Fibroblast of pulmonary artery (primary cell): ENCODE measurements around the gene RSU1.
A peak's percentile ranks its signal among the peaks of the same experiment; 100 is the strongest.
"Not testable (repeated sequence)": the region's sequence is repeated elsewhere in the genome, so short reads cannot be mapped to it uniquely, and the experiment has no call there.

Experiments used
- DNase-seq: peaks from one replicate; pipeline ENCODE4 v3.0.0-alpha.2; 2010; ENCODE audit warnings: low read depth
- H3K4me3 ChIP-seq: replicated peaks from 2 replicates; pipeline ENCODE4 v1.5.1; 2011; ENCODE audit warnings: low read depth, mild to moderate bottlenecking, control low read depth, low read length, moderate library complexity
- CTCF ChIP-seq: IDR thresholded peaks from 2 replicates; pipeline ENCODE4 v1.5.1; 2011; ENCODE audit warnings: mild to moderate bottlenecking, control low read depth, low read length, inconsistent platforms; ENCODE audit errors: missing control alignments

The RSU1 gene

DNA sequence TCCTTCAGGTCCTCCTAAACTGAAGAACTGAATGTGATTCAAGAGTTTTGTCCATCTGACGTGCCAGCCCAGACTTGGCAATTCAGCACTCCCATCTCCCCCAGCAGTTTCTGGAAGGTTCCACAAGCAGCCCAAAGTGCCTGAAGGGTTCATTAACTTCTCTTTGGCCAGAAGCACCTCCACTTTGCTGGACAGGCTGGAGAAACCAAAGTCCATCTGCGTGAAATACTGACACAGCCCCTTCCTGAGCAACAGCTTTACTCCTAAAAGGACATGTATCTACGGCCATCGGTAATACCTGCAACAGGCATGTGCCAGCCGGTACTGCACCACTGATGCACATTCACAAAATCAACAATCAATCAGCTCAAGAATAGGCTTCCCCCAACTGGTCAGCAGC is 48.5 kb downstream of the RSU1 start:
- no peak overlapping the region for H3K4me3 ChIP-seq
- no peak for TF ChIP-seq CTCF
- DNase-seq = no peak

- DNase-seq = no peak
- no peak for TF ChIP-seq CTCF
Measured at GRCh38 chr10:16765509-16766375, 51.5 kb downstream of the RSU1 start.

GRCh38 chr10:16761300-16761699 is 55.9 kb downstream of the RSU1 start:
- no peak overlapping the region for H3K4me3 ChIP-seq
- TF ChIP-seq CTCF = no peak
- DNase-seq = no peak

More at GRCh38 chr10:16765509-16766375, 51.5 kb downstream of the RSU1 start:
- H3K4me3 ChIP-seq = no peak overlapping the region

GRCh38 chr10:16756561-16757221 is 60.5 kb downstream of the RSU1 start:
- no peak overlapping the region for H3K4me3 ChIP-seq
- DNase-seq = peak; percentile 60
- TF ChIP-seq CTCF = no peak

GRCh38 chr10:16754765-16755164 is 62.5 kb downstream of the RSU1 start:
- DNase-seq = no peak
- TF ChIP-seq CTCF = no peak

GRCh38 chr10:16752849-16753248 is 64.4 kb downstream of the RSU1 start:
- not testable (repeated sequence) for H3K4me3 ChIP-seq, DNase-seq

More at GRCh38 chr10:16754765-16755164, 62.5 kb downstream of the RSU1 start:
- H3K4me3 ChIP-seq = no peak overlapping the region

GRCh38 chr10:16752099-16752498 is 65.1 kb downstream of the RSU1 start:
- no peak for DNase-seq
- TF ChIP-seq CTCF = no peak
- no peak overlapping the region for H3K4me3 ChIP-seq
